HG03175 (cell line): ENCODE measurements around the gene WDR7.

Experiments used
- ATAC-seq: cut with Tn5 transposase; IDR thresholded peaks from one replicate; pipeline ENCODE4 v1.9.1; 2021; ENCODE audit warnings: mild to moderate bottlenecking, moderate library complexity; ENCODE audit not compliant: unreplicated experiment

Gene WDR7

DNA sequence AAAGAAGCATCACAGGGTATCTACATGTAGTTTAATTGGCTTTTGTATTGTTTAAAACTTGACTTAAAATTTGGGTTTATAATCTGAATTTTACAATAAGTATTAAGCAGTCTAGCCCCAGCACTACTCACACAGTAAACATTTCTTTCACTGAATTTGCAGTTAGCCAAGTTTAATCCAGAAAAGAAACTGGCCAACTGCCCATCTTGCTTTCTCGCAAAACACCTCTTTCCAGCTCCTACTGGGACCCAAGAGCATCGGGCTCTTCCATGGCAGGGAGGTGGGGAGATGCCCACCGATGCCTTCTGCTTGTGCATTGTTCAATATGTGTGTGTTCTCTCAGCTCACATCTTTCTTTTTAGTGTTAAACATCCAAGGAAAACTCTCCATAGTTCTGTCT lies 283.0 kb downstream of the WDR7 start:
- no peak for ATAC-seq

- no peak for ATAC-seq
Measured at GRCh38 chr18:56934906-56935305, 283.7 kb downstream of the WDR7 start.

GRCh38 chr18:56935434-56936040 lies 284.4 kb downstream of the WDR7 start:
- no peak for ATAC-seq

DNA sequence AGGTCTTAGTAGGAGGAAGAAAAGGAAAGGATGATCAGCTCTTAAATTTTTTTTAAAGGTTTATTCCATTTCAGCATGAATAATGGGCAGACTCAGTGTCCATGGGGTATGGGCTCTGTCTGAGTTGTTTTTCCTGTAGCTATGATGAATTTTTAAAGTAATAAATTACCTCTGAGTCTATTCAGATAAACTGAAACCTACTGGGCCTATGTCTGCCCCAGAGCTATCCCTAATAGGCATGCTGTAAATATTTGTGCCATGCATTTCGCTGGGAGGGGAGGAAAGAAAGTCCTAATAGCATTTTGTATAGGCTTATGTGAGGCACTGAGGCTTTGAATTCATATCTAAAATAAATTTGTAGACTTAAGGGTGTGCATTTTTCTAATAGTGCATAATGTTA lies 285.3 kb downstream of the WDR7 start:
- no peak for ATAC-seq

DNA sequence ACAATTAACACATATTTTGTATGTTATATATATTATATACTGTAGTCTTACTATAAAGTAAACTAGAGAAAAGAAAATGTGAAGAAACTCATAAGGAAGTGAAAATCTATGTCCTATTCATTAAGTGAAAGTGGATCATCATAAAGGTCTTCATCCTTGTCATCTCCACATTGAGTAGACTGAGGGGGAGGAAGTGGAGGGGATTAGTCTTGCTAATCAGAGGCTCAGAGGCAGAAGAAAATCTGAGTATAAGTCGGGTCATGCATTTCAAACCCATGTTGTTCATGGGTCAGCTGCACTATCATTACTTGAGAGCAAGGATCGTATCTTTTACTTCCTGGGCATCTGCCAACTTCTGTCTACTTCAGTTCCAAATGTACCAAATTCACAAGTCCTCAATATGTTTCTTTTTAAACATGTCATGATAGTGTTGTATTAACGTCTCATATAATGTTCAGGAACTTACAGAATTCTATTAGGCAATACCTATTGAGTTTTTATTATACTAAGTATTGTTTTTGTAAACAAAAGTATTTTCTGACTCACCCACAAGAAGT lies 286.8 kb downstream of the WDR7 start:
- no peak for ATAC-seq

DNA sequence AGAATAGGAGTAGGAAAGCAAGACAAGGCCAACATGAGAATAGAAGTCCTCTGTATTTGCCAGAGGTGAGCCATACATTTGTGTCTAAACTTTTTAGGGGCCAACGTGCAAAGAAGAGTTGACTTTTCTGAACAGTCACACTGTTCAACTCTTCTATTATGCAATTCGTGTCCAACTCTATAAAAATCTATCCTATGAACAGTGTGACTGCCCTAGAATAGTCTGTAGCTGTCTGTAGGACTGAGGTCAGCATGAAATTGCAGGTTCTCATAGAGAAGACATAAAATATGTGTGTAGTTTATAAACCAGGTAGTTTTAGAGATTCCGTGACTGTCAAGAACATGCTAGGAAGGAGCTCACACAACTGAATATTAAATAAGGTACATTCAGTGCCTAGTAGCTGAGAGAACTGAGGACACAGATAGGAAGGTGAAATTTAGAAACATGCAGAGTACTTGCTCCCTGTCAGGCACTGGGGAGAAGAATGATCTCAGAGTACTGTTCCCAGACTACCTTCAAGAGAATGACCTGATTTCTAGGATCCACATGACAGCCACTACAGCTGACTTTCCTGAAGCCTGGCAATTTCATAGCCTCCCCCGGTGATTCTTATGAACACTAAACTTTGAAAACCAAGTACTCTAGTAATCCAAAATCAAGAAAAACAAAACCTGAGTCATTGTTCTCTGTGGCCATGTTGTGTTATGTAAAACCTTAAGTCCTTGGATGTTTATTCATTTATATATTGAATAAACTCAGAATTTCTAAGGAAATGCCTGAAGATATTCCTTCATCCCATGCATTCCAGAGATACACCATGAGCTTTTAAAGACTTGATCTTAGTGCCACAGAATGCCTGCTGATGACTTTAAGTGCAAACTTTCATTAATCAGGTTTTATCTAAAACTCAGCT lies 294.3 kb downstream of the WDR7 start:
- ATAC-seq: no peak

- ATAC-seq: no peak
Measured at GRCh38 chr18:56947236-56947635, 296.1 kb downstream of the WDR7 start.

DNA sequence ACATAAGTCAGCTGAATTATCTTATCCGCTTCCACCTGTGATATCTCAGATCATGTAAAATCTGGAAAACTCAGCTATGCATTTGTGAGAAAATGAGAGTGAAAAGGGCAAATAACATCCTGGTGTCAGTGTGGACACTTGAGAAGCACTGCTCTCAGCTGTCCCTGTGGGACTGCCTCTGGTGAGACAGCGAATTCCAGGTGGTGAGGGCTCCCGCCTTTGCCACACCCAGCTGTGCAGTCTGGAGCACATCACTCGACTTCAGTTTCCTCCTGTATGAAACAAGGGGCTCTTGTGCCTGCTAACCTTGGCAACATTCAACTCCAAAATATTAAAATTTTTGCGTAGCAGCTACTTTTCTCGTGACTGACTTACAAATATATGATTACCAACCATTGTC lies 300.9 kb downstream of the WDR7 start:
- no peak for ATAC-seq

DNA sequence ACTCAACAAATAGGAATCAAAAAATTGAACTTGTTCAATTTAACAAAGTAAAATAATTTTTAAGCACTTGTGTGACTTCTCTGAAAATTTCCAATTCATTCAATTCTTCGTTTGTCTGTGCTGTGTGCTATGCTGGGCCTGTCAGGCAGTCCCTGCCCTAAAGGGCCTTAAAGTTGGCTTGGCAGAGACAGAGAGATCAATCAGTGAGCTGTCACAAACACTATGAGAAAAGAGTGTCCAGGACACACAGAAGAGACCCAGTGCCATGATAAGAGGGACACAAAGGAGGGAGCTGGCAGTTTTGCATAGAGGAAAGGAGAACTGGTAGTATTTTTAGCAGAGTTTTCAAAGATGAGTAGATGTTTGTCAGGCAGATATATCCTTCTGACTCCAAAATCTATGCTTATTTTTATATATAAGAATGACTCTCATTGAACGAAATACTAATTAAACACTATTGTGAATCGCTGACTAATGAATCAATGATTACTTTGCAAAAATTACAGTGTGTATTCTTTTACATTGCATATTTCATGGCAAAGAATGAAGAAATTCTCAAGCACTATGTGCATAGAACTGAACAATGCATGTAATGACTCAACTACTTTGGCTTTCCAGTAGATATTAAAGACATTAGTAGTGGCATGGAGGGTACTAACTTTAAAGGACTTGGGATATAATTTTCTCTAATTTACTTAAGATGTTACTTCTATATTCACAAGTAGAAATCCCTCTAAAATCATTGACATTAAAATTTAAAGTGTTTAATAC lies 302.5 kb downstream of the WDR7 start:
- ATAC-seq: no peak

- no peak for ATAC-seq
Measured at GRCh38 chr18:56955490-56955889, 304.3 kb downstream of the WDR7 start.

GRCh38 chr18:56959120-56959519 lies 308.0 kb downstream of the WDR7 start:
- ATAC-seq: no peak

DNA sequence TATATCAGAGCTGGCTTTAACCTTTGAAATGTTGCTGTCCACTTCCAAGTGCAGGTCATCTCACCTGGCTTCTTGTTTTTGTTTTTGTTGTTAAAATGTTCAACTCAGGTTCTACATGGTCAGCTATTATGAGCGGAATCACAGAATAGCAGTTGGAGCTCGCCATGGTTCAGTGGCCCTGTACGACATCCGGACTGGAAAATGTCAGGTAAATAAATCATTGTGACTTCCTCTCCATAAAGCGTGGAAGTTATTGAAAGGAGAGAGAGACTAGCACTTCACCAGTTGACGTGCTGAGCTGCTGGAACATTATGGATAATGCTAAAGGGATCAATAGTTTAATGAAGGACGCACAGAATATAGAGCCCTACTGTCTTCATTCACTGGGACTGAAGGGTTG lies 311.2 kb downstream of the WDR7 start:
- no peak for ATAC-seq

GRCh38 chr18:56967035-56967434 lies 315.9 kb downstream of the WDR7 start:
- no peak for ATAC-seq

GRCh38 chr18:56973487-56973886 lies 322.3 kb downstream of the WDR7 start:
- no peak for ATAC-seq

- ATAC-seq: no peak
Measured at GRCh38 chr18:56974141-56974540, 323.0 kb downstream of the WDR7 start.

DNA sequence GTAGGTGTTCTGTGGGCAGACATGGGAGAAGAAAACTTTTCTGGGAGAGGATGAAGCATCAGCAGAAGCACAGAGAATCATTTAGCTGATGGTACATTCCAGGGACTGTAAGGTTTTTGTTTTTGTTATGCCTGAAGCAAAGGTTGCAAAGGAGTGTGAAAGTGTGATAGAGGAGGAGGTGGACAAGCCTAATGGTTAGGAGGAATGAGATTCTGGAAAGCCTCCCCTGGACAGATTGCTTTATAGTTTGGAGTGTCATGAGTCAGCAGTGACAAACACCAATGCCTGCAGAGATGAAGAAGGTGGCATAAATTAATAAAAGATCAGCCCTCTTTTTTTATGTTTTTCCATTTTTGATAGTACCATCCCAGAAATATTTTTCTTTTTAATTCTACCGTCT lies 324.1 kb downstream of the WDR7 start:
- ATAC-seq: no peak

- ATAC-seq: no peak
Measured at GRCh38 chr18:56977309-56977708, 326.1 kb downstream of the WDR7 start.

GRCh38 chr18:56977771-56978170 lies 326.6 kb downstream of the WDR7 start:
- no peak for ATAC-seq

GRCh38 chr18:56980151-56980550 lies 329.0 kb downstream of the WDR7 start:
- no peak for ATAC-seq

- no peak for ATAC-seq
Measured at GRCh38 chr18:56982766-56983165, 331.6 kb downstream of the WDR7 start.

GRCh38 chr18:56983275-56983992 lies 332.3 kb downstream of the WDR7 start:
- ATAC-seq: no peak
